ENCODE results near the gene RECK.

DNA sequence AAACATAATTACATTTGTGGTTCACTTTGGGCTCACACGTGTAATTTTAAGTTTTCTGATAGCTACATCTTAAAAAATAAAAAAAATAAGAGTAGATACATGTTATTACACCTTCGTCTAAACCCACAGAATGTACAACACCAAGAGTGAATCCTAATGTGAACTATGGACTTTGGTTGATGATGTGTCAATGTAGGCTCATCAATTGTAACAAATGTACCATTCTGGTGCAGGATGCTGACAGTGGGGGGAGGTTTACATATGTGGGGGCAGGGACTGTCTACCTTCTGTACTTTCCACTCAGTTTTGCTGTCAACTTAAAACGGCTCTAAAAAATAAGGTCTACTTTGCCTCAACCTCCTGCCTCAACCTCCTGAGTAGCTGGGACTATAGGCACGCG, 2.5 kb upstream of the RECK start:
- TF ChIP-seq, protein P1, sequence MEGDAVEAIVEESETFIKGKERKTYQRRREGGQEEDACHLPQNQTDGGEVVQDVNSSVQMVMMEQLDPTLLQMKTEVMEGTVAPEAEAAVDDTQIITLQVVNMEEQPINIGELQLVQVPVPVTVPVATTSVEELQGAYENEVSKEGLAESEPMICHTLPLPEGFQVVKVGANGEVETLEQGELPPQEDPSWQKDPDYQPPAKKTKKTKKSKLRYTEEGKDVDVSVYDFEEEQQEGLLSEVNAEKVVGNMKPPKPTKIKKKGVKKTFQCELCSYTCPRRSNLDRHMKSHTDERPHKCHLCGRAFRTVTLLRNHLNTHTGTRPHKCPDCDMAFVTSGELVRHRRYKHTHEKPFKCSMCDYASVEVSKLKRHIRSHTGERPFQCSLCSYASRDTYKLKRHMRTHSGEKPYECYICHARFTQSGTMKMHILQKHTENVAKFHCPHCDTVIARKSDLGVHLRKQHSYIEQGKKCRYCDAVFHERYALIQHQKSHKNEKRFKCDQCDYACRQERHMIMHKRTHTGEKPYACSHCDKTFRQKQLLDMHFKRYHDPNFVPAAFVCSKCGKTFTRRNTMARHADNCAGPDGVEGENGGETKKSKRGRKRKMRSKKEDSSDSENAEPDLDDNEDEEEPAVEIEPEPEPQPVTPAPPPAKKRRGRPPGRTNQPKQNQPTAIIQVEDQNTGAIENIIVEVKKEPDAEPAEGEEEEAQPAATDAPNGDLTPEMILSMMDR (IDR thresholded peaks at IDR 0.05), result no peak
- TF ChIP-seq POLR2A (IDR thresholded peaks at IDR 0.05), result no peak

Data from tibial nerve (tissue), 3 donors.